Esophagus squamous epithelium (tissue), 5 donors: Measurements from ENCODE around the gene S100A10. TPM values are rescaled to one million over a fixed set of nuclear protein-coding genes. Genes with fewer than 3 reads are reported as not detected.

ENCODE experiments used
- DNase-seq: peaks from one replicate; lab custom pipeline; 2025; lab: John Stamatoyannopoulos, UW
- H3K27ac ChIP-seq, 4 donors: fragments of 200-600 bp; sonication (generic); one replicate each; pipeline ENCODE4 v1.5.1; 2016 to 2019; ENCODE audit warnings: mild to moderate bottlenecking in 1 of 4
- H3K27me3 ChIP-seq, 4 donors: fragments of 200-600 bp; sonication (generic); 1 replicate in 3 of 4; 2 replicates in 1 of 4; pipeline versions ENCODE4 v1.5.1 to v1.6.0; 2017 to 2021; ENCODE audit warnings: antibody characterized with exemption in 1 of 4
- H3K36me3 ChIP-seq, 3 donors: fragments of 200-600 bp; sonication (generic); one replicate each; pipeline ENCODE4 v1.5.1; 2016 to 2019
- H3K4me1 ChIP-seq, 3 donors: fragments of 200-600 bp; sonication (generic); one replicate each; pipeline ENCODE4 v1.5.1; 2017 to 2019
- H3K4me3 ChIP-seq, 4 donors: fragments of 200-600 bp; sonication (generic); 1 replicate in 3 of 4; 2 replicates in 1 of 4; pipeline ENCODE4 v1.5.1; 2016 to 2019; ENCODE audit warnings: mild to moderate bottlenecking in 2 of 4, moderate library complexity in 1 of 4
- H3K9me3 ChIP-seq, 3 donors: fragments of 200-600 bp; sonication (generic); one replicate each; pipeline ENCODE4 v1.5.1; 2016 to 2019
- CTCF ChIP-seq, 6 experiments: fragments of 450-650 bp in 4 of 6; fragments of 200-600 bp in 2 of 6; sonication (generic) in 2 of 6; IDR thresholded peaks; one replicate each; pipeline ENCODE4 v1.5.1; 2016 to 2019; ENCODE audit warnings: antibody characterized with exemption in 6 of 6, mild to moderate bottlenecking in 4 of 6, moderate library complexity in 4 of 6
- POLR2A ChIP-seq, 4 donors: fragments of 450-650 bp; IDR thresholded peaks; one replicate each; pipeline ENCODE4 v1.6.1; 2017; ENCODE audit warnings: antibody characterized with exemption in 4 of 4, mild to moderate bottlenecking in 4 of 4, moderate library complexity in 3 of 4
- WGBS, 2 donors: methylation state at CpG; one replicate each; pipeline ENCODE4 v1.1.5; 2018; 5-methylcytosine and 5-hydroxymethylcytosine counted together
- intact Hi-C: fragments of 100-400 bp; cut with DNase I; formaldehyde crosslinking; loops from one replicate; pipeline ENCODE4 v1.15.0; 2022
- total RNA-seq, 4 donors: library from RNA; depleted of rRNA; stranded (reverse); fragments of >200 nt; gene quantifications; one replicate each; pipeline ENCODE4 v1.1.0, GENCODE V29; 2016
- donor health status: DM: yes; HTN: yes; CAD: no.

S100A10 gene
- 100 to 1,000 TPM; 301 to 611 (median 447) TPM for total RNA-seq

- intact Hi-C loops: no loop called here
- peak within 1 kb of the TSS; percentile 97 to 100 (median 98) for H3K27ac ChIP-seq
- TF ChIP-seq POLR2A (IDR thresholded peaks at IDR 0.05): peak in 2 of 4 donors; percentile 92 to 93
- TF ChIP-seq CTCF (IDR thresholded peaks at IDR 0.05): peak in 1 of 6 experiments; percentile 12
- H3K36me3 ChIP-seq: peaks cover 0 to 3% (median 0%) of the 10 kb centered on the region in 3 donors
- no peaks in the 10 kb centered on the region for H3K9me3 ChIP-seq
- peak within 1 kb of the TSS; percentile 82 to 99 (median 90) for H3K4me3 ChIP-seq
- no peaks in the 10 kb centered on the region for H3K27me3 ChIP-seq
- H3K4me1 ChIP-seq: peaks cover 38 to 89% (median 43%) of the 10 kb centered on the region in 3 donors
- DNase-seq: peak; percentile 35
- WGBS, 2 donors: 0 to 2% methylated on average over 9 to 16 of the region's 69 CpGs
Measured at GRCh38 chr1:151993734-151994496, at the start of gene S100A10. TSS of gene S100A10 (minus strand) at chr1:151993859. CDS start at chr1:151986230, 7,629 bp downstream.

DNA sequence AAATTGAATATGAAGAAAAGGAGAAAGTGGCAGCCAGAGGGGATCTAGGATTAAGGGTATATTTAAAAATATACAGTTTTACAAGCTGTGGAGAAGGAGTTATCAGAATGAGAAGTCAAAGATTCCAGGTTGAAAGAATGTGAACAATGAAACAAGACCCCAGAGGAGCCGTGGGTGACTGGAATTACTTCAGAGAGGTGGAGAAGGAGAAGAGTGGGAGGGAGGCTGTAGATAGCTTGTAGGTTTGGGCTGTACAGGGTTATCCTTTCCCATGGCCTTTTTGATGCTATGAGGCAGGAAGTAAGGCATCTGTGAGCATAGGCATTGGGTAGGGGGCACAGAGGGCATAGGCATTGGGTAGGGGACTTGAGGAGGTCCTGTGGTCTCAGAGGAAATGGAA lies 48.4 kb upstream of the S100A10 start:
- no peak overlapping the region for H3K27ac ChIP-seq
- intact Hi-C loops: no loop called here
- H3K36me3 ChIP-seq: no peaks in the 10 kb centered on the region
- H3K4me3 ChIP-seq: no peak overlapping the region
- no peaks in the 10 kb centered on the region for H3K27me3 ChIP-seq
- TF ChIP-seq POLR2A (IDR thresholded peaks at IDR 0.05) (no peak), CTCF (IDR thresholded peaks at IDR 0.05) (no peak)
- peaks cover 15 to 63% (median 28%) of the 10 kb centered on the region in 3 donors for H3K4me1 ChIP-seq
- no peaks in the 10 kb centered on the region for H3K9me3 ChIP-seq
- WGBS, 2 donors: 63 to 82% methylated on average over 1 of the region's 1 CpG
- DNase-seq: no peak

DNA sequence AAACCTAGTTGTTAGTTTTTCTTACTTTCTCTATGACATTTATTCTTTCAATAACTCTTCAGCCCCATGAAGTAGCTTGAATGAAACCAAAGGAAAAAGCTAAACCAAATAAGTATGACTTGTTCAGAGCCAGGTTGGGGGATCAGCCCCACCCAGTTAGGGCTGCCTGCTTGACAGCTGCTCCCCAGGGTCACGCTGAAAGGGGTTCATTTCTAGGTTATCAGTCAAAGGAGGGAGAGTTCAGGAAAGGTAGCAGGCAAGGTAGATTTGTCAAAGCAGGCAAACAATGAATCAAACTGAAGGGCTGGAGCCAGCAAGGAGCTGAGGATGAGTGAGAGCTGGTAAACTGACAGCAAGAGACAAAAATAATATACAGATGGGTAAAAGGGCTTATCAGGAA lies 46.2 kb upstream of the S100A10 start:
- WGBS, 2 donors: 33 to 55% methylated on average over 1 of the region's 1 CpG
- Histone ChIP-seq H3K9me3 (no peaks in the 10 kb centered on the region), H3K27ac (peak overlapping the region in 3 of 4 donors; percentile 44 to 99 (median 92)), H3K36me3 (no peaks in the 10 kb centered on the region), H3K4me1 (peaks cover 13 to 60% (median 17%) of the 10 kb centered on the region in 3 donors), H3K4me3 (no peak overlapping the region), H3K27me3 (no peaks in the 10 kb centered on the region)
- DNase-seq: no peak
- intact Hi-C loops: no loop called here
- TF ChIP-seq POLR2A (IDR thresholded peaks at IDR 0.05) (no peak), CTCF (IDR thresholded peaks at IDR 0.05) (no peak)

GRCh38 chr1:152039461-152039860 lies 45.8 kb upstream of the S100A10 start:
- peak overlapping the region in 3 of 4 donors; percentile 53 to 99 (median 92) for H3K27ac ChIP-seq
- intact Hi-C loops: no loop called here
- H3K4me3 ChIP-seq: no peak overlapping the region
- no peaks in the 10 kb centered on the region for H3K9me3 ChIP-seq
- DNase-seq: no peak
- peaks cover 11 to 61% (median 17%) of the 10 kb centered on the region in 3 donors for H3K4me1 ChIP-seq
- H3K36me3 ChIP-seq: no peaks in the 10 kb centered on the region
- WGBS, 2 donors: 89 to 93% methylated on average over 1 of the region's 1 CpG
- no peak for TF ChIP-seq POLR2A (IDR thresholded peaks at IDR 0.05)
- no peak for TF ChIP-seq CTCF (IDR thresholded peaks at IDR 0.05)
- no peaks in the 10 kb centered on the region for H3K27me3 ChIP-seq

DNA sequence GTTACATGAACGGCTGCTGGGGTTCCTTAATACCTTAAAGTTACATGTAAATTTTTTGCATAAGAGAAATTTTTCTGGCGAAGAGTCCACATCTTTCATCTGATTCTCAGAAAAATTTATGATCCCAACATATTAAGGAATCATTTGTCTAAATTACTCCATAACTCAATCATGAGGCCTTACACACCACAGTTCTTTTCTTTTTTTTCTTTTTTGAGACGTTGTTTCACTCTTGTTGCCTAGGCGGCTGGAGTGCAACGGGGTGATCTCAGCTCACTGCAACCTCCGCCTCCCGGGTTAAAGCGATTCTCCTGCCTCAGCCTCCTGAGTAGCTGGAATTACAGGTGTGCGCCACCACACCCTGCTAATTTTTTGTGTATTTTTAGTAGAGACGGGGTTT lies 45.2 kb upstream of the S100A10 start:
- TF ChIP-seq POLR2A (IDR thresholded peaks at IDR 0.05) (no peak), CTCF (IDR thresholded peaks at IDR 0.05) (no peak)
- no peaks in the 10 kb centered on the region for H3K9me3 ChIP-seq
- intact Hi-C loops: no loop called here
- H3K4me3 ChIP-seq: no peak overlapping the region
- no peak for DNase-seq
- peaks cover 15 to 61% (median 21%) of the 10 kb centered on the region in 3 donors for H3K4me1 ChIP-seq
- H3K27ac ChIP-seq: peak overlapping the region; percentile 53 to 99 (median 74)
- no peaks in the 10 kb centered on the region for H3K27me3 ChIP-seq
- peaks cover under 1 to 5% (median 1%) of the 10 kb centered on the region in 3 donors for H3K36me3 ChIP-seq
- 92 to 93% methylated on average over 10 of the region's 10 CpGs for WGBS, 2 donors
